ENCODE results near the gene LRSAM1.

LRSAM1 gene

GRCh38 chr9:127534250-127534906 is 83.1 kb downstream of the LRSAM1 start:
- no peak for DNase-seq (ENCODE audit: low read depth in 1 of 2, low spot score in 1 of 2)

- DNase-seq (ENCODE audit: low read depth in 1 of 2, low spot score in 1 of 2): no peak
These were observed 83.6 kb downstream of the LRSAM1 start for GRCh38 chr9:127534931-127535330.

- no peak for DNase-seq (ENCODE audit: low read depth in 1 of 2, low spot score in 1 of 2)
These were observed 84.1 kb downstream of the LRSAM1 start for GRCh38 chr9:127535396-127535795.

GRCh38 chr9:127535834-127536233 is 84.5 kb downstream of the LRSAM1 start:
- no peak for DNase-seq (ENCODE audit: low read depth in 1 of 2, low spot score in 1 of 2)

- no peak for DNase-seq (ENCODE audit: low read depth in 1 of 2, low spot score in 1 of 2)
These were observed 85.2 kb downstream of the LRSAM1 start for GRCh38 chr9:127536499-127536898.

- no peak for DNase-seq (ENCODE audit: low read depth in 1 of 2, low spot score in 1 of 2)
These were observed 85.7 kb downstream of the LRSAM1 start for GRCh38 chr9:127537014-127537413.

- DNase-seq (ENCODE audit: low read depth in 1 of 2, low spot score in 1 of 2): no peak
These were observed 86.5 kb downstream of the LRSAM1 start for GRCh38 chr9:127537792-127538191.

- DNase-seq (ENCODE audit: low read depth in 1 of 2, low spot score in 1 of 2): no peak
These were observed 87.5 kb downstream of the LRSAM1 start for GRCh38 chr9:127538849-127539258.

- DNase-seq (ENCODE audit: low read depth in 1 of 2, low spot score in 1 of 2): no peak
These were observed 88.1 kb downstream of the LRSAM1 start for GRCh38 chr9:127539259-127539981.

- DNase-seq (ENCODE audit: low read depth in 1 of 2, low spot score in 1 of 2): no peak
These were observed 88.8 kb downstream of the LRSAM1 start for GRCh38 chr9:127539982-127540663.

- no peak for DNase-seq (ENCODE audit: low read depth in 1 of 2, low spot score in 1 of 2)
These were observed 89.3 kb downstream of the LRSAM1 start for GRCh38 chr9:127540664-127541041.

- no peak for DNase-seq (ENCODE audit: low read depth in 1 of 2, low spot score in 1 of 2)
These were observed 89.9 kb downstream of the LRSAM1 start for GRCh38 chr9:127541176-127541575.

GRCh38 chr9:127541865-127542264 is 90.6 kb downstream of the LRSAM1 start:
- no peak for DNase-seq (ENCODE audit: low read depth in 1 of 2, low spot score in 1 of 2)

- no peak for DNase-seq (ENCODE audit: low read depth in 1 of 2, low spot score in 1 of 2)
These were observed 91.9 kb downstream of the LRSAM1 start for GRCh38 chr9:127543221-127543620.

- no peak for DNase-seq (ENCODE audit: low read depth in 1 of 2, low spot score in 1 of 2)
These were observed 92.7 kb downstream of the LRSAM1 start for GRCh38 chr9:127543973-127544533.

- DNase-seq (ENCODE audit: low read depth in 1 of 2, low spot score in 1 of 2): no peak
These were observed 94.2 kb downstream of the LRSAM1 start for GRCh38 chr9:127545196-127546124.

GRCh38 chr9:127546125-127546832 is 95.0 kb downstream of the LRSAM1 start:
- DNase-seq (ENCODE audit: low read depth in 1 of 2, low spot score in 1 of 2): no peak

GRCh38 chr9:127548352-127548881 is 97.1 kb downstream of the LRSAM1 start:
- no peak for DNase-seq (ENCODE audit: low read depth in 1 of 2, low spot score in 1 of 2)

GRCh38 chr9:127549218-127549617 is 97.9 kb downstream of the LRSAM1 start:
- DNase-seq (ENCODE audit: low read depth in 1 of 2, low spot score in 1 of 2): no peak

- DNase-seq (ENCODE audit: low read depth in 1 of 2, low spot score in 1 of 2): no peak
These were observed 98.4 kb downstream of the LRSAM1 start for GRCh38 chr9:127549751-127550150.

Data from activated T-helper 1 cell treated with anti-CD3 and anti-CD28 coated beads, Interleukin-2, amount 50 U/mL, for 16 hours (primary cell).